Activated naive CD4-positive, alpha-beta T cell treated with Interleukin-2 at 50 U/mL for 16 hours (primary cell): ENCODE measurements around the gene FAM135A.
"Not testable (repeated sequence)": the region's sequence is repeated elsewhere in the genome, so short reads cannot be mapped to it uniquely, and the experiment has no call there.

ENCODE experiments used
- DNase-seq: peaks from one replicate; pipeline ENCODE4 v3.0.0-alpha.2; 2020

FAM135A gene

DNA sequence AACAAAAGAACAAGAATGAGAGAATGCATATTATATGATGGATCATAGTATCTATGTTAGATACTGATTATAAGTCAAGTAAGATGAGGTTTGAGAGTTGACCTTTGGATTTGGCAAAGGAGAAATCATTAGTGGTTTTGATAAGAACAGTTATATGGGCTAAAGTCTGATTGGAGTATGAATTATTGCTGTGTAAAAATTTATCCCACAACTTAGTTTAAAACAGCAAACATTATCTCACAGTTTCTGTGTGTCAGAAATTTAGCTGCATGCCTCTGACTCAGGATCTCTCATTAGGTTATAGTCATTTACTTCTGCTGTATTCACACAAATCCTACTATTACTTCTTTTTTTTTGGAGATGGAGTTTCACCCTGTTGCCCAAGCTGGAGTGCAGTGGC, 56.7 kb downstream of the FAM135A start:
- no peak for DNase-seq

DNA sequence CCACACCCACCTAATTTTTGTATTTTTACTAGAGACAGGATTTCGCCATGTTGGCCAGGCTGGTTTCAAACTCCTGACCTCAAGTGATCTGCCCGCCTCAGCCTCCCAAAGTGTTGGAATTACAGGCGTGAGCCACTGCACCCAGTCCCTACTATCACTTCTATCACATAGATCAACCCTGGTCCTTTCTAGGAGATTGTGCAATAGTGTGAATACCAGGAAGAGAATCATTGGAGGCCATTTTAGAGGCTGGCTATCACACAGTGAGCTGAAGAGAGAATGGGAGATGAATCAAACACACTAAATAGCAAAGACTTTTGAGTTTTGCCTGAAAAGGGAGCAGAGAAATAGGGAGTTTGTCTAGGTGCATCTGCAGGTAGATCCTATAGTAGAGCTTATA, 57.2 kb downstream of the FAM135A start:
- not testable (repeated sequence) for DNase-seq

DNA sequence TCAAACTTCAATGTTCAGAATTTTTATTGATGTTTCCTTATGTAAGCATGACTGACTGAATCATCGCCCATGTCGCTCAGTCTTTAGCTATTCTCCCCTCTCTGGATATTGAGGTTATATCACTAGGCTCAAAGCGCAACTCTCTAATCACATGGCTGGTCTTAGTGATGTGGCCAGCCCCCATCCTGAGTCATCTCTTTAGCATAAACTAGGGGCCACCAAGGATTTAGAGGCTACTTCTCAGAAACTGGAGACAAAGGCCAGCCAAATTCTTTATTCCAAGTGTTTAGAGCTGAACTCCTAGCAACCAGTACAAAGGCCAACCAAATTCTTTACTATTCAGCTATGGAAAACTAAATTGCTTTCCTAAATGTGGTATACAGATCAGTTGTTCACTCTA, 61.4 kb downstream of the FAM135A start:
- no peak for DNase-seq

DNA sequence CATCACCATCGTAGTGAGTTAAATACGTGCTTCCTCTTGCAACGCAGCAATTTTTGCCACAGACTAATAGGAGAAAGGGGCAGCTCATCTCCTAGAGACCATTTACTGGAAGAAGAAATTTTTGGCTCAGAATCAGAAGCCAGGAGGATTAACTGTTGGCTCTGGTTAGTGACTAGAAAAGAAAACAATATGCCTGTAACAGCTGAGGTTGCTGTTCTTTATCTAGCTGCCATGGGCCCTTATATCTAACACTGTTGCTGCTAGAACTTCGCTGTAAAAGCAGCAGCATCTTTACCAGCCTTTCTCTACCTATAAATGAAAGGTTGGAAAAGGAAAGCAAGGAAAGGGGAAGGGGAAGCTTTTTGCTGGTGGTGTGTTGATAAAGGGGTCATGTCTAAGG, 65.9 kb downstream of the FAM135A start:
- DNase-seq, result no peak

DNA sequence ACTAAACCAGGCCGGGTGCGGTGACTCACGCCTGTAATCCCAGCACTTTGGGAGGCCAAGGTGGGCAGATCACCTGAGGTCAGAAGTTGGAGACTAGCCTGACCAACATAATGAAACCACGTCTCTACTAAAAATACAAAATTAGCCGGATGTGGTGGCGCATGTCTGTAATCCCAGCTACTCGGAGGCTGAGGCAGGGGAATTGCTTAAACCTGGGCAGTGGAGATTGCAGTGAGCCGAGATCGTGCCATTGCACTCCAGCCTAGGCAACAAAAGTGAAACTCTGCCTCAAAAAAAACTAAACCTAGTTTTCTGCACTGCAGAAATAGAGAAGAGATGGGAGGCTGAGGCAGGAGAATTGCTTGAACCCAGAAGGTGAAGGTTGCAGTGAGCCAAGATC, 73.3 kb downstream of the FAM135A start:
- not testable (repeated sequence) for DNase-seq

DNA sequence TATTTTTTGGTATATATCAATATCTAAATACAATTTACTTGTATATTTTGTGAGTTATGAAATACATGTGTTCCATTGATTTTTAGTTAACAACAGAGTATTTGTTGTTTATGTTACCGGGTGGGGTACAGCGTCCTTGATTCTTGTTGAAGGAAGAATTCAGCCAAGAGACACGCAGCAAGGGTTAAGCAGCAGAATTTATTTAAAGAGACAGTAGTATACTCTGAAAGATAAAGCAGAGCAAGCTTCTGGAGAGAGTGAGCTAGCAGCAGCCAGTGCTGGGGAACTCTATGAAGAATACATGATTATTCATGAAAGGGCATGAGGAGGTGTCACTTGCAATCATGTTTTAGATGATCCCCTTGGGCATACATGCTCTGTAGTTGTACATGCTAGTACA, 76.1 kb downstream of the FAM135A start:
- DNase-seq, result no peak

DNA sequence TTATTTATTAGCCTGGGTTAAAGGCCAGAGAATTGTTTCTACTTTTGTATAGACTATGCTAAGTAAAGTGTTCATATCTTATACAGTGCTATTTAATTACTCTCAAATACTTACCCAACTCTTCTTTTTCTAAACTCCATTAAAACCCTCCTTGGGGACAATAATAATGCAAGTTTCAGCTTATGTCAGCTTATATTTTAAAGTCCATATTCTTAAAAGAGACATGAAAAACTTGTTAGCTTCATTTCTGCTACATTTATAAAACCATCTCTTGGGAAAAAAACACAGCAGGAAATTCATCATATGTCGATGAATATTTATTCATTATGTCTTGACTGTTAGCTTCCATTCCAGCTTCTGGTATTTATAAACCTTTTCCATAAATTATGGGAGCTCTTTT, 81.5 kb downstream of the FAM135A start:
- DNase-seq, result no peak

DNA sequence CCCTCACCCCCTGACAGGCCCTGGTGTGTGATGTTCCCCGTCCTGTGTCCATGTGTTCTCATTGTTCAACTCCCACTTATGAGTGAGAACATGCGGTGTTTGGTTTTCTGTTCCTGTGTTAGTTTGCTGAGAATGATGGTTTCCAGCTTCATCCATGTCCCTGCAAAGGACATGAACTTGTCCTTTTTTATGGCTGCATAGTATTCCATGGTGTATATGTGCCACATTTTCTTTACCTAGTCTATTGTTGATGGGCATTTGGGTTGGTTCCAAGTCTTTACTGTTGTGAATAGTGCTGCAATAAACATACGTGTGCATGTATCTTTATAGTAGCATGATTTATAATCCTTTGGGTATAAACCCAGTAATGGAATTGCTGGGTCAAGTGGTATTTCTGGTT, 82.5 kb downstream of the FAM135A start:
- not testable (repeated sequence) for DNase-seq

DNA sequence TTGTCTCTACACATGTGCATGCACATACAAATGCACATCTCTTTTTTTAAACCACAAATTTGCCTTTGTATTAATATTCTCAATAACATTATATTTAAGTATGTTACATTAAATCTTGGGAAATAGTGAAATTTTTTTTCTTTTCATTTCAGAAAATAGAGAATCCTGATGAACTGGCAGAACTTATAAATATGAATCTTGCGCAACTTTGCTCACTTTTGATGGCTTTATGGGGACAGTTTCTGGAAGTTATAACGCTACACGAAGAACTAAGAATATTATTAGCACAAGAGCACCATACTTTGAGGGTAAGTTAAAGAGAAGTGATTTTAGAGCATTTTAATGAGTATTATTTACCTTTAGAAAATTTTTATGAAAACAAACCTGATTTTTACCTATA, 89.2 kb downstream of the FAM135A start:
- DNase-seq, result no peak

DNA sequence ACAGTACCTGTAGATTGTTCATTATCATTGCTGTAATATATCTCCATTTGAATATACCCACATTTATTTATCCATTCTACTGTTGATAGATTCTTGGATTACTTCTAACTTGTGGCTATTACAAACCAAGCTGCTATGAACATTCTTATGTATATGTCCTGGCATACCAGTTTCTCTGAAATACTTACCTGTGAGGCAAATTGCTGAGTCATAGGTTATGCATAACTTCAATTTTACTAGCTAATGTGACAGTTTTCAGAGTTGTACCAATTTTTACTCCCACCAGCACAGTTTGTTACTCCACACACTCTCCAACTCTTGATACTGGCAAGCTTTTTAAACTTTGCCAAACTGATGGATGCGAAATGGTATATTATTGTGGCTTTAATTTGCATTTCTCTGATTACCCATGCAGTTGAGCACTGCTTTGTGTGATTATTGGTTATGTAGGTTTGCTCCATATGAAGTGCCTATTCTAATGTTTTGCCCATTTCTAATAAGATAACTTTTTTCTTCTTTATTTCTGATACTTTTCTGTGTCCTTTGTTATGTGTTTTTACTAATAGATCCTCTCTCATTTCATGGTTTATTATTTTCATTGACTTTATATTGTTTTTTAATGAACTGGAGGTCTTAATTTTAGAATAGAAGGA, 90.6 kb downstream of the FAM135A start:
- DNase-seq, result no peak

DNA sequence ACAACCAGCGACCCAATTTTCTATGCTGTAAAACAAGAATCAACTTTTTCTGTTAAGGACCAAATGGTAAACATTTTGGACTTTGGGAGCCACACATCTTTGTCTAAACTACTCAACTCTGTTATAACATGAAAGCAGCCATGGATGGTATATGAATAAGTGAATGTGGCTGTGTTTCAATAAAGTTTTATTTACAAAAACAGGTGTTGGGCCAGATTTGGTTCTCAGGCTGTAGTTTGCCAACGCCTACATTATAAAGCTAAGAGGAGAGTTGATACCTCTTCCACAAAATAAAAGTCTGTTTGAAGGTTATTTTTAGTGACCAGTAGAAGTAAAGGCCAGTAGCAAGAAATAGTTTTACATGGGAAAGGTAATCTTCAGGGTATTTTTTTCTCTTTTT, 93.0 kb downstream of the FAM135A start:
- no peak for DNase-seq

DNA sequence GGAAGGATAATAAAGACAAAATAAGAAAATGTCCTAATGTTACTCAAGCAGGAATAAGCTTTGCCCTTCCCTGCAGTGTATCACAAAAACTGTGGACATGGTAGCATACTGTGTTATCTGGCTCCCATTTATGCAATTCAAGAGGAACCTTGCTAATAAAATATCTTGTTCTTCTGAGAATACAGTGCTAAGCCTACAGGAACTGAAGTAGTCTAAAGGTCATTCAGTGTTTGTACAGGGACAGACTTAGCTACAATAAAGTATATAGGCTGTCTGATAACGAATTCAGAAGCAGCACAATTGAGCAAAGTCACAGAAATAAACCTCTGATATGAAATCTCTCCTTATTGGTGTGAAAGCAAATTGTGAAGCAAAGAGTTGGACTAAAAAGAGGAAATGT, 93.9 kb downstream of the FAM135A start:
- DNase-seq, result no peak

DNA sequence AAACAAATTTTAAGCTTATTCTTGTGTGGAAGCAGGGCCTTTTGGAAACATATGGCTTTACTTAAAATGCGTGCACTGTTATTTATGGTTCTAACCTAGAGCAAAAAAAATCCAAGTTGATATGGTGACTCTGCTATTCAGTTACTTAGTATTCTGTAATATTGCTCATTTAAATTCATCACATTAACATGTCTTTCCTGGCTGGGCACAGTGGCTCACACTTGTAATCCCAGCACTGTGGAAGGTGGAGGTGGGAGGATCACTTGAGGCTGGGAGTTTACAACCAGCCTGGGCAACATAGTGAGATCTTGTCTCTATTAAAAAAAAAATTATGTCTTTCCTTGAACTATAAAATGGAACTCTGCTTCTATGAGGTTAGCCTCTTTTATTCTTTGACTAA, 95.6 kb downstream of the FAM135A start:
- DNase-seq, result no peak

DNA sequence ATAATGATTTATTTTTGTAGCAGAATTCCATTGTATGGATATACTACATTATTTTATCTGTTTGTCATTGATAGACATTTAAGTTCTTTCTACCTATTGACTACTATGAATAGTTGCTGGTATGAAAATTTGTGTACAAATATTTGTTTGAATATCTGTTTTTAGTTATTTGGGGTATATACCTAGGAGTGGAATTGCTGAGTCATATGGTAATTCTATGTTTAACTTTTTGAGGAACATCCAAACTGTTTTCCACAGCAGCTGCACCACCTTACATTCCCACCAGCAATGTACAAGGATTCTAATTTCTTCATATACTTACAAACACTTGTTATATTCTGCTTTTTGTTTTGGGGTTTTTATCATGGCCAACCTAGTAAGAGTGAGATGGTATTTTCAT, 97.3 kb downstream of the FAM135A start:
- DNase-seq, result no peak

DNA sequence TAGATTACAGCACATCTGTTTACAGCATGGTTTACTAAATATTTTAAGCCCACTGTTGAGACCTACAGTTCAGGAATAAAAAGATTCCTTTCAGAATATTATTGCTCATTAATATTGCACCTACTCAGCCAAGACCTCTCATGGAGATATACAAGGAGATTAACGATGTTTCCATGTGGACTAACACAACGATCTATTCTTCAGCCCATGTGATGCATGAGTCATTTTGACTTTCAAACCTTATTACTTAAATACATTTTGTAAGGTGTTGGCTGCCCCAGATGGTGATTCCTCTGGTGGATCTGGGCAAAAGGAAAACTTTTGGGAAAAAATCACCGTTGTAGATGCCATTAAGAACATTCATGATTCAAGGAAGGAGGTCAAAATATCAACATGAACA, 105.4 kb downstream of the FAM135A start:
- DNase-seq, result no peak

DNA sequence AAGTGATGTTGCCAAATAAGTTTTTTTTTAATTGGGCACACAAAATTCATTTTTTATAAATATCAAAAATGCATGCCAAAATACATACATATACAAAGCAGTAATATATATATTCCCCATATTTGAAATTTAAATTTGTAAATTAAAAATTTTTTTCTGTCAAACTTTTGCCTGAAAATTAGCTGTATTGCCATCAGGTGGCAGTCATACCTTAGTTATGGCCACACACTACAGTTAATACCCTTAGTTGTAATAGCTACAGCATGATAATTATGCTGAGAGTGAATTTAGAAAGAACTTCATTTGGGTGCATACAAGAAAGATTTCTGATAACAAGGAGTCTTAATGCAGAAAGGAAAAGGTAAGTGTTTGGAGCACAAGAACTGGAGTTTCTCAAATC, 107.3 kb downstream of the FAM135A start:
- DNase-seq, result no peak

DNA sequence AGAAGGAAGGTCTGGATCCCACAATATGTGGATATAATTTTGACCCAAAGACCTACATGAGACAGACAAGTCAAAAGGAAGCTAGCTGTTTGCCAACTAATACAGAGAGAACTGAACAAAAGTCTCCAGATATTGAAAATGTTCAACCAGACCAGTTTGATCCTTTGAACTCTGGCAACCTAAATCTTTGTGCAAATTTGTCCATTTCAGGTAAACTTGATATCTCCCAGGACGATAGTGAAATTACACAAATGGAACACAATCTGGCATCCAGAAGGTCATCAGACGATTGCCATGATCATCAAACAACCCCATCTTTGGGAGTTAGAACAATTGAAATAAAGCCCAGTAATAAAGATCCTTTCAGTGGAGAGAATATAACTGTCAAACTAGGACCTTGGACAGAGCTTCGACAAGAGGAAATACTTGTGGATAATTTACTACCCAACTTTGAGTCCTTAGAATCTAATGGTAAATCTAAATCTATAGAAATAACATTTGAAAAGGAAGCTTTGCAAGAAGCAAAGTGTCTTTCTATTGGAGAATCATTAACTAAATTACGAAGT, 111.5 kb downstream of the FAM135A start:
- no peak for DNase-seq

DNA sequence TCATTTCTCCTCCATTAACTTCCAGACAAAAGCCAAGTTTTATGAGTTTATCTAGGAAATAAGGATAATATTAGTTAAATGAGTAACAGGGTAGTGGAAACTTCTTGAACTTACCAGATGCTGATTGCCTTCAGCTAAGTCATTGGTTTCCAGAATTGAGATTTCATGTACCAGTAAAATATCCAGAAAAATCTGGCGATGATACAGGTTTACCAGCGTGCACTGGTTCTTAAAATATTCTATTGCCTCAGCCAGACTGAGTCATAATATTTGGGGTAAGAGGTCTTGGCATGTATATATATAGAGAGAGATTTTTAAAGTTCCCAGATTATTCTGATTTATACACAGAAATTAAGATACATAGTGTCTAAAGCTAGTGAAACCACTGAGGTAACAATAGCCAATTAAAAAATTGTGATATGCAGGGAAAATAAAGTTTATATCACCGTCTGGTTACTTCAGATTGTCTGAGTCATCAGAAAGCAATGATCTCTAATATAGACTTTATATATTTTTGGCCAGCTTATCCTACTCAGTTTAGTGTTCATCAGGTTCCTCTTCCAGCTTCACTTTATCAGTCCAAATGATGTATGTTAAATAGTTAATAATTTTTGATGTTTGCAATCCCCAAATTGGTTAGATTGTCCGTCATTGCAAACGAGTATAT, 113.9 kb downstream of the FAM135A start:
- no peak for DNase-seq

DNA sequence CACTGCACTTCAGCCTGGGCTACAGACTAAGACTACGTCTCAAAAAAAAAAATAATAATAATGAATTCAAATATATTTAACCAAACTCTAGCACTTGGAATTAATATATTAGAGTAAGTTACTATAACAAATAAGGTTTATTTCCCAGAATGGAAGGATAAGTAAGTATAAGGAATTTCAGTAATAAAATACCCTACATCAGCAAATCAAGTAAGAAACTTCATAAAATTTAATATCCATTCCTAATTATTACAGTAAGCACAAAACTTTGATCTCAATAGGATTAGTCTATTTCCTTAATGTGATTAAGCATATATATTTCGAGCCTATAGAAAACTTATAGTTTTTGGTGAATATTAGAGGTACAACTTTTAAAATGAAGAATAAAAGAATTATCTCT, 116.7 kb downstream of the FAM135A start:
- DNase-seq, result no peak

DNA sequence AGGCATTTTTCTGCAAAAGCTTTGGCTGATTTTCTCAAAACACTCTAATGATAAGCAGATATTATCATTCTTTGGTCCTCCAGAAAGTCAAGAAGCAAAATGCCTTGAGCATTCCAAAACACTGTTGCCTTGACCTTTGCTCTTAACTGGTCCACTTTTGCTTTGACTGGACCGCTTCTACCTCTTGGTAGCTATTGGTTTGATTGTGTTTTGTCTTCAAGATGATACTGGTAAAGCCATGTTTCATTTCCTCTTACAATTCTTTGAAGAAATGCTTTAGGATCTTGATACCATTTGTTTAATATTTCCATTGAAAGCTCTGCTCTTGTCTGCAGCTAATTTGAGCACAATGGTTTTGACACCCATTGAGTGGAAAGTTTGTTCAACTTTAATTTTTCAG, 117.8 kb downstream of the FAM135A start:
- DNase-seq, result no peak

DNA sequence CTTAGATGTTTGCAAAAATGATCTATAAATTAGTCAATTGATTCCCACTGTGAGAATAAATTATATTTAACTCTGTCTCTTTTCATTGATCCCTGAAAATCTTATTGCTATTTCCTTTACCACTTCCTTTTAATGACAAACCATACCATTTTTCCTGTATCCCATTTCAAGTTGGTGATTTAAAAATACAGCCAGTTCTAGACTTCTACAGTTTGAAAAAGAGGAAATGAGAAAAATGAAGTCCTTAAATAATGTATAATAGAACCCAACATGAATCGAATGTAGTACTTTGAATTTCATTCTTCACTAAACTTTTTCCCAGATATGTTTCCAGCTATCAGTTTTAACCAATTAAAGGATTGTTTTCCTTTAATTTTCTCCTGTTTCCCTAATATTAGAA, 124.0 kb downstream of the FAM135A start:
- no peak for DNase-seq

DNA sequence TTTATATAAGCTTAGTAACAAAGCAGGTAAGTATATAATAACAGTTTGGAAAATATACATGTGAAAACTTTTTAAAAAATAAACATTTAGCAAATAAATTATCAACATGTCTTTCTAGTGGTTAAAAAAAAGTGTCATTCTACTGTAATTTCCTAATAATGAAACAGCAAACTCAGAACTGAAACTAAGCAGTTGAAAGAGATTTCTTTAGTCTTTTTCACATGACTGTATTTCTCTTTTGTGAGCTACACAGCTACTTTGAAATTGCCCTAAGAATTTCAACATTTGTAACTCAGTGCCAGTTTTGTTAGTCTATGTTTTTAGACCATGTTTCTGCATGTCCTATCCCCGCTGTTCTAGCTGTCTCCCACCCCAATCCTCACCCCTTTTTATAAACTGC, 125.1 kb downstream of the FAM135A start:
- DNase-seq, result no peak

DNA sequence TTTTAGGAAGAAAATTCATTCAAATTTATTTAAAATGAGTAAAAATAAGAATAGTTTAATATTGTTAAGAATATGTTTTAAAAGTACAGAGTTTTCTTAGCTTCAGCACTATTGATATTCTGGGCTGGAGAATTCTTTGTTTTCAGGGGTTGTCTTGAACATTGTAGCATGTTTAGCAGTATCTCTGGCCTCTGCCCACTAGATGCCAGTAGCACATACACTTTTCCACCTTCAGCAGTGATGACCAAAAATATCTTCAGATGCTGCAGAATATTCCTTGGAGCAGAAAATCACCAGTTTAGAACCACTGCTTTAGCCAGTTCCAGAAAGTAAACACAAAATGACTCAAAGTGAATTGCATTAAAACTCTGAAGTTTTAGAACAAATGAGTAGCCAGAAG, 134.0 kb downstream of the FAM135A start:
- DNase-seq, result no peak

DNA sequence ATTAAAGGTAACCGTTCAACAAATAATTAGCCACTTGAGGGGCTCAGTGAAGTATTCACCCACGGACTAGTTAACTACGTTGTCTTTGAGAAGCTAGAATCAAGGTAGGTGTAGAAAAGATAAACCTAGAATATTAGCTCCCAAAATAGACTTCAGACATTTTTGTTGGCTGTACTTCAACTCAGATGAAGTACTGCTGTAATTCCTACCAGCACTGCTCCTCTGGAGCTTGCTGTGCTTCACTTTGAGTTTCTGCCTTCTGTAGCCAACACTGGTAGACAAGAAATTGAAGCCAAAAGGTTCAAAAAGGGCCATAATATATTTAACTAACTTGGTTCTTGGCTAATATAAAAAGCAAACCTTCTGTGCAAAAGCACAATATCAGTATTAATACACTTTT, 134.6 kb downstream of the FAM135A start:
- DNase-seq, result no peak

DNA sequence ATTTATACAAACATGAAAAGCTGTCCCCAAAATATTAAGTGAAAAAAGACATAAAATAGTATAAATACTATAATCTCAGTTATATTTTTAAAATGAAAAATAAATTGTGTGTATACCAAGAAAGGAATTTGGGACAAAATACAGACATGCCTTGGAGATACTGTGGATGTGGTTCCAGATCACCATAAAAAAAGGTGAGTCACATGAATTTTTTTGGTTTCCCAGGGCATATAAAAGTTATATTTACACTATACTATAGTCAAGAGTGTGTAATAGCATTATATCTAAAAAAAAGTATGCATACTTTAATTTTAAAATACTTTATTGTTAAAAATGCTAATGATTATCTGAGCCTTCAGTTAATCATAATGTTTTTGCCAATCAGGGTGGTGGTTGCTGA, 136.0 kb downstream of the FAM135A start:
- DNase-seq, result no peak
